Left lung (tissue), 10 donors: ENCODE data around the gene DCLK2. TPM values are rescaled to one million over a fixed set of nuclear protein-coding genes. Genes with fewer than 3 reads are reported as not detected.

ENCODE experiments used
- ATAC-seq: fragments of 200-7000 bp; cut with Tn5 transposase; one replicate; pipeline ENCODE4 v1.9.1; 2020; ENCODE audit warnings: moderate library complexity
- DNase-seq, 4 donors: peaks; one replicate each; pipeline ENCODE4 v3.0.0-alpha.2; 2013 to 2020
- H3K27ac ChIP-seq, 2 donors: fragments of 200-600 bp; sonication (generic) in 1 of 2; one replicate each; pipeline versions ENCODE4 v1.5.0 to v1.8.0; 2020 to 2021
- H3K27me3 ChIP-seq, 2 donors: fragments of 200-600 bp; sonication (generic) in 1 of 2; one replicate each; pipeline versions ENCODE4 v1.5.0 to v1.8.0; 2020 to 2021
- H3K36me3 ChIP-seq, 2 donors: fragments of 200-600 bp; sonication (generic) in 1 of 2; one replicate each; pipeline versions ENCODE4 v1.5.0 to v1.8.0; 2020 to 2021
- H3K4me1 ChIP-seq, 2 donors: fragments of 200-600 bp; one replicate each; pipeline ENCODE4 v1.8.0; 2021
- H3K4me3 ChIP-seq, 2 donors: fragments of 200-600 bp; sonication (generic) in 1 of 2; one replicate each; pipeline versions ENCODE4 v1.5.0 to v1.8.0; 2020 to 2021; ENCODE audit warnings: mild to moderate bottlenecking in 1 of 2
- H3K9me3 ChIP-seq, 2 donors: fragments of 200-600 bp; sonication (generic) in 1 of 2; one replicate each; pipeline versions ENCODE4 v1.5.0 to v1.8.0; 2020 to 2021
- CTCF ChIP-seq, 2 donors: fragments of 200-600 bp; sonication (generic) in 1 of 2; IDR thresholded peaks; one replicate each; pipeline versions ENCODE4 v1.5.0 to v1.8.0; 2021; ENCODE audit warnings: antibody characterized with exemption in 2 of 2
- intact Hi-C, 2 donors: fragments of 100-400 bp; cut with DNase I; formaldehyde crosslinking; loops; one replicate each; pipeline versions ENCODE4 v1.11.2 to v1.14.2; 2022
- polyA plus RNA-seq, 6 donors: library from polyadenylated mRNA; unstranded; fragments of 120-200 nt; gene quantifications; one replicate each; pipeline ENCODE4 v1.2.1, GENCODE V29; 2013; ENCODE audit not compliant: insufficient read length in 6 of 6
- total RNA-seq, 2 donors: library from RNA; stranded (reverse); fragmentation: NEBNext Ultra II Directional; extraction: Animal tissue kit (Norgen Biotek cat#: 25700); gene quantifications; one replicate each; pipeline ENCODE4 v1.2.1, GENCODE V29; 2021
- donor health status: DM: no; HTN: yes; CAD: no.
- donor health status: DM: no; HTN: no; CAD: no.

The DCLK2 gene
- total and polyA plus RNA-seq, 8 donors, result 2.6 to 12.9 (median 11.5) TPM

GRCh38 chr4:150236626-150237025 is 158.4 kb downstream of the DCLK2 start:
- no peak overlapping the region for H3K4me3 ChIP-seq
- intact Hi-C loops, result no loop called here
- DNase-seq (no peak), ATAC-seq (peak; percentile 8)
- H3K36me3 ChIP-seq, result no peaks in the 10 kb centered on the region
- no peaks in the 10 kb centered on the region for H3K27me3 ChIP-seq
- peak overlapping the region in 1 of 2 donors; percentile 51 for H3K27ac ChIP-seq
- no peak for TF ChIP-seq CTCF (IDR thresholded peaks at IDR 0.05)
- peaks cover 0 to 4% of the 10 kb centered on the region in 2 donors for H3K4me1 ChIP-seq
- no peaks in the 10 kb centered on the region for H3K9me3 ChIP-seq

GRCh38 chr4:150237110-150237872 is 159.0 kb downstream of the DCLK2 start:
- DNase-seq (no peak), ATAC-seq (peak; percentile 75)
- H3K9me3 ChIP-seq, result no peaks in the 10 kb centered on the region
- no peaks in the 10 kb centered on the region for H3K27me3 ChIP-seq
- peaks cover 0 to 4% of the 10 kb centered on the region in 2 donors for H3K4me1 ChIP-seq
- peak overlapping the region in 1 of 2 donors; percentile 67 for H3K27ac ChIP-seq
- intact Hi-C loops, result no loop called here
- no peaks in the 10 kb centered on the region for H3K36me3 ChIP-seq
- H3K4me3 ChIP-seq, result no peak overlapping the region
- no peak for TF ChIP-seq CTCF (IDR thresholded peaks at IDR 0.05)

GRCh38 chr4:150238591-150238990 is 160.3 kb downstream of the DCLK2 start:
- H3K27me3 ChIP-seq, result no peaks in the 10 kb centered on the region
- no peak overlapping the region for H3K27ac ChIP-seq
- H3K9me3 ChIP-seq, result no peaks in the 10 kb centered on the region
- no peak for ATAC-seq
- H3K36me3 ChIP-seq, result no peaks in the 10 kb centered on the region
- TF ChIP-seq CTCF (IDR thresholded peaks at IDR 0.05), result no peak
- no peak for DNase-seq
- H3K4me1 ChIP-seq, result peaks cover 0 to 4% of the 10 kb centered on the region in 2 donors
- no peak overlapping the region for H3K4me3 ChIP-seq
- intact Hi-C loops, result no loop called here

GRCh38 chr4:150240011-150240410 is 161.8 kb downstream of the DCLK2 start:
- no peak for TF ChIP-seq CTCF (IDR thresholded peaks at IDR 0.05)
- no peaks in the 10 kb centered on the region for H3K27me3 ChIP-seq
- H3K9me3 ChIP-seq, result no peaks in the 10 kb centered on the region
- no peak for DNase-seq
- peaks cover 0 to 4% of the 10 kb centered on the region in 2 donors for H3K4me1 ChIP-seq
- H3K36me3 ChIP-seq, result no peaks in the 10 kb centered on the region
- intact Hi-C loops, result loop anchor here in 1 of 2 donors (10.0 kb wide), 1 partner anchor 235 kb away; no protein-coding TSS in a partner anchor
- no peak for ATAC-seq
- H3K4me3 ChIP-seq, result no peak overlapping the region
- H3K27ac ChIP-seq, result no peak overlapping the region

- peak; percentile 74 for ATAC-seq
- no peak overlapping the region for H3K4me3 ChIP-seq
Measured at GRCh38 chr4:150242820-150243458, 164.7 kb downstream of the DCLK2 start.

More at GRCh38 chr4:150242820-150243458, 164.7 kb downstream of the DCLK2 start:
- TF ChIP-seq CTCF (IDR thresholded peaks at IDR 0.05), result peak; percentile 67 to 92
- H3K27me3 ChIP-seq, result no peaks in the 10 kb centered on the region
- H3K27ac ChIP-seq, result no peak overlapping the region
- DNase-seq, result peak in 1 of 4 donors; percentile 53
- no peaks in the 10 kb centered on the region for H3K36me3 ChIP-seq
- H3K4me1 ChIP-seq, result no peaks in the 10 kb centered on the region
- H3K9me3 ChIP-seq, result no peaks in the 10 kb centered on the region
- intact Hi-C loops, result loop anchor here in 1 of 2 donors (10.0 kb wide), 1 partner anchor 238 kb away; no protein-coding TSS in a partner anchor
